Measurements from ENCODE around the gene CASP6. TPM values are rescaled to one million over a fixed set of nuclear protein-coding genes. Genes with fewer than 3 reads are reported as not detected.
"Not testable (repeated sequence)": the region's sequence is repeated elsewhere in the genome, so short reads cannot be mapped to it uniquely, and the experiment has no call there.

Gene CASP6
- total RNA-seq, 4 donors from 2014 or later = 10.8 to 24.2 (median 19.9) TPM

GRCh38 chr4:109682875-109683274, 20.4 kb downstream of the CASP6 start:
- H3K4me3 ChIP-seq (ENCODE audit: low read depth, poor library complexity, severe bottlenecking) = no peak overlapping the region
- DNase-seq (ENCODE audit: low spot score in 2 of 2) = no peak
- intact Hi-C loops (cut with DNase I; ENCODE audit: low total_unique reads) = no loop called here
- WGBS, 2 donors = 96 to 100% methylated on average over 2 of the region's 2 CpGs
- TF ChIP-seq POLR2A (IDR thresholded peaks at IDR 0.05) = no peak
- TF ChIP-seq, protein P1, sequence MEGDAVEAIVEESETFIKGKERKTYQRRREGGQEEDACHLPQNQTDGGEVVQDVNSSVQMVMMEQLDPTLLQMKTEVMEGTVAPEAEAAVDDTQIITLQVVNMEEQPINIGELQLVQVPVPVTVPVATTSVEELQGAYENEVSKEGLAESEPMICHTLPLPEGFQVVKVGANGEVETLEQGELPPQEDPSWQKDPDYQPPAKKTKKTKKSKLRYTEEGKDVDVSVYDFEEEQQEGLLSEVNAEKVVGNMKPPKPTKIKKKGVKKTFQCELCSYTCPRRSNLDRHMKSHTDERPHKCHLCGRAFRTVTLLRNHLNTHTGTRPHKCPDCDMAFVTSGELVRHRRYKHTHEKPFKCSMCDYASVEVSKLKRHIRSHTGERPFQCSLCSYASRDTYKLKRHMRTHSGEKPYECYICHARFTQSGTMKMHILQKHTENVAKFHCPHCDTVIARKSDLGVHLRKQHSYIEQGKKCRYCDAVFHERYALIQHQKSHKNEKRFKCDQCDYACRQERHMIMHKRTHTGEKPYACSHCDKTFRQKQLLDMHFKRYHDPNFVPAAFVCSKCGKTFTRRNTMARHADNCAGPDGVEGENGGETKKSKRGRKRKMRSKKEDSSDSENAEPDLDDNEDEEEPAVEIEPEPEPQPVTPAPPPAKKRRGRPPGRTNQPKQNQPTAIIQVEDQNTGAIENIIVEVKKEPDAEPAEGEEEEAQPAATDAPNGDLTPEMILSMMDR (IDR thresholded peaks at IDR 0.05) = no peak

DNA sequence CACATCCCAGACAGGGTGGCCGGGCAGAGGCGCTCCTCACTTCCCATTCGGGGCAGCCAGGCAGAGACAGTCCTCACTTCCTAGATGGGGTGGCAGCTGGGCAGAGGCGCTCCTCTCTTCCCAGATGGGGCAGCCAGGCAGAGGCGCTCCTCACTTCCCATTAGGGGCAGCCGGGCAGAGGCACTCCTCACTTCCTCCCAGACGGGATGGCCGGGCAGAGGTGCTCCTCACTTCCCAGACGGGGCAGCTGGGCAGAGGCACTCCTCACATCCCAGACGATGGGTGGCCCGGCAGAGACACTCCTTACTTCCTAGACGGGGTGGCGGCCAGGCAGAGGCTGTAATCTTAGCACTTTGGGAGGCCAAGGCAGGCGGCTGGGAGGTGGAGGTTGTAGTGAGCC, 24.3 kb downstream of the CASP6 start:
- DNase-seq (ENCODE audit: low spot score in 2 of 2); intact Hi-C loops (cut with DNase I; ENCODE audit: low total_unique reads); H3K4me3 ChIP-seq (ENCODE audit: low read depth, poor library complexity, severe bottlenecking): not testable (repeated sequence)
- WGBS, 2 donors = 98 to 99% methylated on average over 9 to 10 of the region's 14 CpGs

DNA sequence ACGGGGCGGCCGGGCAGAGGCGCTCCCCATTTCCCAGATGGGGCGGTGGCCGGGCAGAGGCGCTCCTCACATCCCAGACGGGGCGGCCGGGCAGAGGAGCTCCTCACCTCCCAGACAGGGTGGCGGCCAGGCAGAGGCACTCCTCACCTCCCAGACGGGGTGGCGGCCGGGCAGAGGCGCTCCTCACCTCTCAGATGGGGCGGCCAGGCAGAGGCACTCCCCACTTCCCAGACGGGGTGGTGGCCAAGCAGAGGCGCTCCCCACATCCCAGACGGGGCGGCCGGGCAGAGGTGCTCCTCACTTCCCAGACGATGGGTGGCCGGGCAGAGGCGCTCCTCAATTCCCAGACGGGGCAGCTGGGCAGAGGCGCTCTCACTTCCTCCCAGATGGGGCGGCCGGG, 24.8 kb downstream of the CASP6 start:
- intact Hi-C loops (cut with DNase I; ENCODE audit: low total_unique reads); DNase-seq (ENCODE audit: low spot score in 2 of 2); H3K4me3 ChIP-seq (ENCODE audit: low read depth, poor library complexity, severe bottlenecking): not testable (repeated sequence)
- WGBS, 2 donors = 91 to 98% methylated on average over 11 to 16 of the region's 28 CpGs

DNA sequence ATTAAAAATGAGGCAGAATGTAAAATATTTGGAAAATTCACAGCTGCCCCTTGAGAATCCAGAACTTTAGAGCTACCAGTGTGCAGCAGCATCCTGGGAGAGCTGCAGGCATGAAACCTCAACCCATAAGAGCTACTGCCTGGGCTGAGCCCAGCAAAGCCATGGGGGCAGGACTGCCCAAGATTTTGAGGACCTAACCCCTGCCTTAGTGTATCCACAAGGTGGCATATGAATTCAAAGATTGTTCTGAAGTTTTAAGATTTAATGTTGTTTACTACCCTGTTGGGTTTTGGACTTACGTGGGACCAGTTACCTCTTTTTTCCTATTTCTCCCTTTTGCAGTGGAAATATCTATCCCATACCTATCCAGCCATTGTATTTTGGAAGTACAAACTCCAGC, 26.4 kb downstream of the CASP6 start:
- no peak overlapping the region for H3K4me3 ChIP-seq (ENCODE audit: low read depth, poor library complexity, severe bottlenecking)
- intact Hi-C loops (cut with DNase I; ENCODE audit: low total_unique reads) = no loop called here
- WGBS, 2 donors = 92 to 96% methylated on average over 1 of the region's 1 CpG
- no peak for DNase-seq (ENCODE audit: low spot score in 2 of 2)
- TF ChIP-seq, protein P1 (IDR thresholded peaks at IDR 0.05) = no peak
- no peak for TF ChIP-seq POLR2A (IDR thresholded peaks at IDR 0.05)

- H3K4me3 ChIP-seq (ENCODE audit: low read depth, poor library complexity, severe bottlenecking) = no peak overlapping the region
- 93 to 96% methylated on average over 1 of the region's 1 CpG for WGBS, 2 donors
- no peak for DNase-seq (ENCODE audit: low spot score in 2 of 2)
- intact Hi-C loops (cut with DNase I; ENCODE audit: low total_unique reads) = no loop called here
- TF ChIP-seq, protein P1 (IDR thresholded peaks at IDR 0.05) = no peak
- no peak for TF ChIP-seq POLR2A (IDR thresholded peaks at IDR 0.05)
Measured at GRCh38 chr4:109675843-109676242, 27.4 kb downstream of the CASP6 start.

- no peak for DNase-seq (ENCODE audit: low spot score in 2 of 2)
- WGBS, 2 donors = 90 to 97% methylated on average over 3 of the region's 3 CpGs
Measured at GRCh38 chr4:109675181-109675580, 28.1 kb downstream of the CASP6 start.

GRCh38 chr4:109673303-109673702, 29.9 kb downstream of the CASP6 start:
- DNase-seq (ENCODE audit: low spot score in 2 of 2) = no peak
- TF ChIP-seq POLR2A (IDR thresholded peaks at IDR 0.05) = no peak
- TF ChIP-seq, protein P1 (IDR thresholded peaks at IDR 0.05) = no peak
- H3K4me3 ChIP-seq (ENCODE audit: low read depth, poor library complexity, severe bottlenecking) = no peak overlapping the region
- WGBS, 2 donors = 94 to 95% methylated on average over 1 of the region's 1 CpG
- intact Hi-C loops (cut with DNase I; ENCODE audit: low total_unique reads) = no loop called here

More at GRCh38 chr4:109675181-109675580, 28.1 kb downstream of the CASP6 start:
- intact Hi-C loops (cut with DNase I; ENCODE audit: low total_unique reads) = no loop called here
- TF ChIP-seq, protein P1 (IDR thresholded peaks at IDR 0.05) = no peak
- no peak for TF ChIP-seq POLR2A (IDR thresholded peaks at IDR 0.05)
- no peak overlapping the region for H3K4me3 ChIP-seq (ENCODE audit: low read depth, poor library complexity, severe bottlenecking)
